ENCODE data around the gene BIRC5.
A peak's percentile ranks its signal among the peaks of the same experiment; 100 is the strongest.
"Not testable (repeated sequence)": the region's sequence is repeated elsewhere in the genome, so short reads cannot be mapped to it uniquely, and the experiment has no call there.

Gene BIRC5

GRCh38 chr17:78250891-78251772 lies 37.1 kb downstream of the BIRC5 start:
- H3K4me1 ChIP-seq (ENCODE audit: control insufficient read depth in 2 of 2, insufficient read depth in 2 of 2, low read length in 2 of 2): peaks cover 28 to 32% of the 10 kb centered on the region in 2 donors
- H3K9ac ChIP-seq (ENCODE audit: low read depth in 1 of 2, low read length in 2 of 2): peak overlapping the region in 1 of 2 donors; percentile 51
- peak overlapping the region; percentile 26 to 30 for H3K4me3 ChIP-seq (ENCODE audit: low read length in 2 of 2)
- no peaks in the 10 kb centered on the region for H3K27me3 ChIP-seq (ENCODE audit: control insufficient read depth in 2 of 2, insufficient read depth in 2 of 2, low read length in 2 of 2)
- no peaks in the 10 kb centered on the region for H3K36me3 ChIP-seq (ENCODE audit: control insufficient read depth in 2 of 2, insufficient read depth in 2 of 2, low read length in 2 of 2)
- peak overlapping the region; percentile 54 to 69 for H3K27ac ChIP-seq (ENCODE audit: low read depth in 2 of 2, low read length in 2 of 2)
- no peaks in the 10 kb centered on the region for H3K9me3 ChIP-seq (ENCODE audit: control insufficient read depth in 2 of 2, low read length in 2 of 2)

- H3K27me3 ChIP-seq (ENCODE audit: control insufficient read depth in 2 of 2, insufficient read depth in 2 of 2, low read length in 2 of 2): no peaks in the 10 kb centered on the region
- H3K4me1 ChIP-seq (ENCODE audit: control insufficient read depth in 2 of 2, insufficient read depth in 2 of 2, low read length in 2 of 2): peaks cover 28 to 32% of the 10 kb centered on the region in 2 donors
- peak overlapping the region in 1 of 2 donors; percentile 51 for H3K9ac ChIP-seq (ENCODE audit: low read depth in 1 of 2, low read length in 2 of 2)
- peak overlapping the region in 1 of 2 donors; percentile 30 for H3K4me3 ChIP-seq (ENCODE audit: low read length in 2 of 2)
- peak overlapping the region in 1 of 2 donors; percentile 69 for H3K27ac ChIP-seq (ENCODE audit: low read depth in 2 of 2, low read length in 2 of 2)
- H3K9me3 ChIP-seq (ENCODE audit: control insufficient read depth in 2 of 2, low read length in 2 of 2): no peaks in the 10 kb centered on the region
- no peaks in the 10 kb centered on the region for H3K36me3 ChIP-seq (ENCODE audit: control insufficient read depth in 2 of 2, insufficient read depth in 2 of 2, low read length in 2 of 2)
Measured at GRCh38 chr17:78251773-78252103, 37.7 kb downstream of the BIRC5 start.

GRCh38 chr17:78252111-78252634 lies 38.1 kb downstream of the BIRC5 start:
- H3K4me1 ChIP-seq (ENCODE audit: control insufficient read depth in 2 of 2, insufficient read depth in 2 of 2, low read length in 2 of 2): peaks cover 28 to 32% of the 10 kb centered on the region in 2 donors
- no peak overlapping the region for H3K4me3 ChIP-seq (ENCODE audit: low read length in 2 of 2)
- H3K27me3 ChIP-seq (ENCODE audit: control insufficient read depth in 2 of 2, insufficient read depth in 2 of 2, low read length in 2 of 2): no peaks in the 10 kb centered on the region
- H3K27ac ChIP-seq (ENCODE audit: low read depth in 2 of 2, low read length in 2 of 2): peak overlapping the region in 1 of 2 donors; percentile 48
- no peak overlapping the region for H3K9ac ChIP-seq (ENCODE audit: low read depth in 1 of 2, low read length in 2 of 2)
- no peaks in the 10 kb centered on the region for H3K9me3 ChIP-seq (ENCODE audit: control insufficient read depth in 2 of 2, low read length in 2 of 2)
- H3K36me3 ChIP-seq (ENCODE audit: control insufficient read depth in 2 of 2, insufficient read depth in 2 of 2, low read length in 2 of 2): no peaks in the 10 kb centered on the region

GRCh38 chr17:78252701-78253635 lies 38.9 kb downstream of the BIRC5 start:
- Histone ChIP-seq H3K4me1 (ENCODE audit: control insufficient read depth in 2 of 2, insufficient read depth in 2 of 2, low read length in 2 of 2) (peaks cover 31 to 32% of the 10 kb centered on the region in 2 donors), H3K36me3 (ENCODE audit: control insufficient read depth in 2 of 2, insufficient read depth in 2 of 2, low read length in 2 of 2) (no peaks in the 10 kb centered on the region), H3K9ac (ENCODE audit: low read depth in 1 of 2, low read length in 2 of 2) (no peak overlapping the region), H3K4me3 (ENCODE audit: low read length in 2 of 2) (no peak overlapping the region), H3K9me3 (ENCODE audit: control insufficient read depth in 2 of 2, low read length in 2 of 2) (no peaks in the 10 kb centered on the region), H3K27me3 (ENCODE audit: control insufficient read depth in 2 of 2, insufficient read depth in 2 of 2, low read length in 2 of 2) (no peaks in the 10 kb centered on the region), H3K27ac (ENCODE audit: low read depth in 2 of 2, low read length in 2 of 2) (peak overlapping the region in 1 of 2 donors; percentile 48)

GRCh38 chr17:78253636-78253945 lies 39.5 kb downstream of the BIRC5 start:
- Histone ChIP-seq H3K9ac (ENCODE audit: low read depth in 1 of 2, low read length in 2 of 2) (peak overlapping the region; percentile 88 to 97), H3K4me1 (ENCODE audit: control insufficient read depth in 2 of 2, insufficient read depth in 2 of 2, low read length in 2 of 2) (peaks cover 36% of the 10 kb centered on the region in 2 donors), H3K27ac (ENCODE audit: low read depth in 2 of 2, low read length in 2 of 2) (peak overlapping the region in 1 of 2 donors; percentile 81), H3K4me3 (ENCODE audit: low read length in 2 of 2) (peak overlapping the region; percentile 84 to 93)
- not testable (repeated sequence) for H3K36me3 ChIP-seq (ENCODE audit: control insufficient read depth in 2 of 2, insufficient read depth in 2 of 2, low read length in 2 of 2); H3K27me3 ChIP-seq (ENCODE audit: control insufficient read depth in 2 of 2, insufficient read depth in 2 of 2, low read length in 2 of 2); H3K9me3 ChIP-seq (ENCODE audit: control insufficient read depth in 2 of 2, low read length in 2 of 2)

GRCh38 chr17:78253946-78254672 lies 40.1 kb downstream of the BIRC5 start:
- no peaks in the 10 kb centered on the region for H3K9me3 ChIP-seq (ENCODE audit: control insufficient read depth in 2 of 2, low read length in 2 of 2)
- H3K4me1 ChIP-seq (ENCODE audit: control insufficient read depth in 2 of 2, insufficient read depth in 2 of 2, low read length in 2 of 2): peaks cover 36% of the 10 kb centered on the region in 2 donors
- H3K27me3 ChIP-seq (ENCODE audit: control insufficient read depth in 2 of 2, insufficient read depth in 2 of 2, low read length in 2 of 2): no peaks in the 10 kb centered on the region
- H3K36me3 ChIP-seq (ENCODE audit: control insufficient read depth in 2 of 2, insufficient read depth in 2 of 2, low read length in 2 of 2): no peaks in the 10 kb centered on the region
- peak overlapping the region; percentile 88 to 97 for H3K9ac ChIP-seq (ENCODE audit: low read depth in 1 of 2, low read length in 2 of 2)
- H3K27ac ChIP-seq (ENCODE audit: low read depth in 2 of 2, low read length in 2 of 2): peak overlapping the region; percentile 79 to 81
- peak overlapping the region; percentile 84 to 93 for H3K4me3 ChIP-seq (ENCODE audit: low read length in 2 of 2)

GRCh38 chr17:78255029-78255656 lies 41.1 kb downstream of the BIRC5 start:
- H3K4me3 ChIP-seq (ENCODE audit: low read length in 2 of 2): no peak overlapping the region
- no peaks in the 10 kb centered on the region for H3K9me3 ChIP-seq (ENCODE audit: control insufficient read depth in 2 of 2, low read length in 2 of 2)
- no peak overlapping the region for H3K9ac ChIP-seq (ENCODE audit: low read depth in 1 of 2, low read length in 2 of 2)
- H3K27ac ChIP-seq (ENCODE audit: low read depth in 2 of 2, low read length in 2 of 2): no peak overlapping the region
- H3K36me3 ChIP-seq (ENCODE audit: control insufficient read depth in 2 of 2, insufficient read depth in 2 of 2, low read length in 2 of 2): no peaks in the 10 kb centered on the region
- no peaks in the 10 kb centered on the region for H3K27me3 ChIP-seq (ENCODE audit: control insufficient read depth in 2 of 2, insufficient read depth in 2 of 2, low read length in 2 of 2)
- peaks cover 36% of the 10 kb centered on the region in 2 donors for H3K4me1 ChIP-seq (ENCODE audit: control insufficient read depth in 2 of 2, insufficient read depth in 2 of 2, low read length in 2 of 2)

- no peaks in the 10 kb centered on the region for H3K27me3 ChIP-seq (ENCODE audit: control insufficient read depth in 2 of 2, insufficient read depth in 2 of 2, low read length in 2 of 2)
- H3K27ac ChIP-seq (ENCODE audit: low read depth in 2 of 2, low read length in 2 of 2): no peak overlapping the region
- H3K9ac ChIP-seq (ENCODE audit: low read depth in 1 of 2, low read length in 2 of 2): no peak overlapping the region
- no peaks in the 10 kb centered on the region for H3K9me3 ChIP-seq (ENCODE audit: control insufficient read depth in 2 of 2, low read length in 2 of 2)
- peaks cover 31 to 34% of the 10 kb centered on the region in 2 donors for H3K4me1 ChIP-seq (ENCODE audit: control insufficient read depth in 2 of 2, insufficient read depth in 2 of 2, low read length in 2 of 2)
- no peak overlapping the region for H3K4me3 ChIP-seq (ENCODE audit: low read length in 2 of 2)
- no peaks in the 10 kb centered on the region for H3K36me3 ChIP-seq (ENCODE audit: control insufficient read depth in 2 of 2, insufficient read depth in 2 of 2, low read length in 2 of 2)
Measured at GRCh38 chr17:78255953-78256706, 42.1 kb downstream of the BIRC5 start.
